Glutamatergic neuron (in vitro differentiated cells): Measurements from ENCODE around the gene PLEKHJ1. TPM values are rescaled to one million over a fixed set of nuclear protein-coding genes. Genes with fewer than 3 reads are reported as not detected.

Experiments used
- DNase-seq: peaks from one replicate; pipeline ENCODE4 v3.0.0; 2022
- H3K27ac Mint-ChIP-seq: one replicate; pipeline ENCODE4 v1.8.0; 2020; ENCODE audit warnings: mild to moderate bottlenecking, mixed read lengths, inconsistent platforms; ENCODE audit not compliant: unreplicated experiment
- H3K27me3 Mint-ChIP-seq: one replicate; pipeline ENCODE4 v1.8.0; 2020; ENCODE audit warnings: mild to moderate bottlenecking, moderate library complexity, mixed read lengths, inconsistent platforms; ENCODE audit not compliant: unreplicated experiment
- H3K36me3 Mint-ChIP-seq: one replicate; pipeline ENCODE4 v1.8.0; 2020; ENCODE audit warnings: mild to moderate bottlenecking, mixed read lengths, inconsistent platforms; ENCODE audit not compliant: unreplicated experiment
- H3K4me1 Mint-ChIP-seq: one replicate; pipeline ENCODE4 v1.8.0; 2020; ENCODE audit warnings: mild to moderate bottlenecking, low read depth, mixed read lengths, inconsistent platforms; ENCODE audit not compliant: unreplicated experiment
- H3K4me3 Mint-ChIP-seq: one replicate; pipeline ENCODE4 v1.8.0; 2020; ENCODE audit warnings: mild to moderate bottlenecking, mixed read lengths, inconsistent platforms; ENCODE audit not compliant: unreplicated experiment
- H3K9me3 Mint-ChIP-seq: one replicate; pipeline ENCODE4 v1.8.0; 2020; ENCODE audit warnings: mild to moderate bottlenecking, moderate library complexity, mixed read lengths, inconsistent platforms; ENCODE audit not compliant: unreplicated experiment
- total RNA-seq: library from RNA; stranded (reverse); fragmentation: NEBNext Ultra II Directional; extraction: Animal tissue kit (Norgen Biotek cat#: 25700); gene quantifications from one replicate; pipeline ENCODE4 v1.2.1, GENCODE V29; 2021; ENCODE audit not compliant: unreplicated experiment
- TF ChIP-seq, protein P1 (sequence below): fragments of 200-600 bp; sonication (generic); IDR thresholded peaks from one replicate; pipeline ENCODE4 v1.5.0; 2021; ENCODE audit not compliant: partially characterized antibody, unreplicated experiment

The PLEKHJ1 gene
- total RNA-seq, 1 donor from 2014 or later: 164 TPM

DNA sequence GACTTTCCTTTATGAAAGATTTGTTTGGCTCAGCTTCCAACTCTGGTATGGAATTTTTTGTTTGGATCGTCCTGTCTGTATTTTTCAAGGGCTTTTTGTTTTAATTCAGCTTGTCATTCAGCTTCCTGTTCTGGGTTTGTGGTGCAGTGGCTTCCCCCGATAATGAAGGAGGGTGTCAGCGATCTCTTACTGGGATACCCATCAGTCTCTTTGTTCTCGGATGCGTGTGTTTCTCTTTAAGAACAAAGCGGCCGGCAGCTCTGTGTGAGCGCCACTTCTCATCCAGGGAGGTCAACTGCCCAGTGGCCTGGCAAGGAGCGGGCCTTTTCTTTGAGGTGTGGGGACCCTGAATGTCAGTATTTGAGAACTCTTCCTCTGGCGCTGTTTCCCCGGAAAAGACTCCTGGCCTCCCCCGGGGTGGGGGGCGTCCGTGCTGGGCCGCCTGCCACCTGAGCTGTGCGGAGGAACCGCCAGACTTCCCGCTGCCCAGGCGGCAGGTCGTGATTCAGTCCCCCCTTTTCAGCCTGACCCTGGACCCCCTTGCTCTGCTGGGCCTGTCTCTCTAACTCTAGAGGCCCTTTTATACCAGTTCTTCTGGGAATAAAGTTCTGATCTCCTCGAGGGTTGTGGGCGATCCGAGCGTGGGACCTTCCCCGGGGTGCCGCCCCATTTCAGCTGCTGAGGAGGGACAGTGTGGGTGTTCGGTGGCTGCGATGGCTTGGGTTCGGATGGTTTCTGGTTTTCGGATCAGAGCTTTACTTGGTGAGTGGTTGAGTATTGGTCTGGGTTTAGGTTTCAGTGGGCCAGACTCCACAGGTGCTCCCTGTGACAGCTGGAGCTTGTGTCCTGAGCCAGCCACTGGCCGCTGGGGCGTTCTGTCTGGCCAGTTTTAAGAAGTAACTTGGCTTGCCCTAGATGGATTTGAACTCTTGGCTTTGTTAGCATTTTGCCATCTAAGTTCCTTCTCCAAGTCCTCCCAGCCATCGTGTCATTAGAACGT is 3.9 kb upstream of the PLEKHJ1 start:
- Mint-ChIP-seq H3K27me3 (peaks cover 14% of the 10 kb centered on the region), H3K36me3 (no peaks in the 10 kb centered on the region), H3K9me3 (peaks cover 24% of the 10 kb centered on the region), H3K4me1 (peaks cover 28% of the 10 kb centered on the region), H3K27ac (peak overlapping the region; percentile 93), H3K4me3 (peak overlapping the region; percentile 91)
- TF ChIP-seq, protein P1, sequence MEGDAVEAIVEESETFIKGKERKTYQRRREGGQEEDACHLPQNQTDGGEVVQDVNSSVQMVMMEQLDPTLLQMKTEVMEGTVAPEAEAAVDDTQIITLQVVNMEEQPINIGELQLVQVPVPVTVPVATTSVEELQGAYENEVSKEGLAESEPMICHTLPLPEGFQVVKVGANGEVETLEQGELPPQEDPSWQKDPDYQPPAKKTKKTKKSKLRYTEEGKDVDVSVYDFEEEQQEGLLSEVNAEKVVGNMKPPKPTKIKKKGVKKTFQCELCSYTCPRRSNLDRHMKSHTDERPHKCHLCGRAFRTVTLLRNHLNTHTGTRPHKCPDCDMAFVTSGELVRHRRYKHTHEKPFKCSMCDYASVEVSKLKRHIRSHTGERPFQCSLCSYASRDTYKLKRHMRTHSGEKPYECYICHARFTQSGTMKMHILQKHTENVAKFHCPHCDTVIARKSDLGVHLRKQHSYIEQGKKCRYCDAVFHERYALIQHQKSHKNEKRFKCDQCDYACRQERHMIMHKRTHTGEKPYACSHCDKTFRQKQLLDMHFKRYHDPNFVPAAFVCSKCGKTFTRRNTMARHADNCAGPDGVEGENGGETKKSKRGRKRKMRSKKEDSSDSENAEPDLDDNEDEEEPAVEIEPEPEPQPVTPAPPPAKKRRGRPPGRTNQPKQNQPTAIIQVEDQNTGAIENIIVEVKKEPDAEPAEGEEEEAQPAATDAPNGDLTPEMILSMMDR: no peak
- DNase-seq: no peak

DNA sequence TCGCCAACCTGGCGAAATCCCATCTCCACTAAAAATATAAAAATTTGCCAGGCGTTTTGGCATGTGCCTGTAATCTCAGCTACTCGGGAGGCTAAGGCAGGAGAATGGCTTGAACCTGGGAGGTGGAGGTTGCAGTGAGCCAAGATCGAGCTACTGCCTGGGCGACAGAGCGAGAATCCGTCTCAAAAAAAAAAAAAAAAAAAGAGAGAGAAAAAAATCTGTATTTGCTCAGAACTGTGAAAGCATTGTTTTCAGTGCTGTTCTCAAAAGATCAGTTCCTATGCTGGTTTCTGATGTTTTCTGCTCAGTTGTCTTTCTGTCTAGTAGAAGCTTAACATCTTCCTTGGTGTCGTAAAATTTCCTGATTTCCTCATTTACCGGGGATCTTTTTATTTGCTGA is 3.0 kb upstream of the PLEKHJ1 start:
- H3K4me3 Mint-ChIP-seq: peak overlapping the region; percentile 91

DNA sequence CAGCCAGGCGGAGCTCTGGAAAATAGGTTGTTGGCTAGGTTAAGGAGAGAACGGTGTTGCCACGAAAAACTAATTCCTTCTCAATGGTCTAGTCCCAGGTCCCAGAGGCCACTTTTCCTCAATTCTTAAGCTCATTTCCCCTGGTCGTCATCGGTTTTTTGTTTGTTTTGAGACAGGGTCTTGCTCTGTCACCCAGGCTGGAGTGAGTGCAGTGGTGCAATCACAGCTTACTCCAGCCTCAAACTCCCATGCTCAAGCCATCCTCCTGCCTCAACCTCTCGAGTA is 1.7 kb upstream of the PLEKHJ1 start:
- Mint-ChIP-seq H3K36me3 (no peaks in the 10 kb centered on the region), H3K9me3 (peaks cover 29% of the 10 kb centered on the region), H3K27me3 (peaks cover 21% of the 10 kb centered on the region), H3K4me3 (peak overlapping the region; percentile 91), H3K27ac (peak overlapping the region; percentile 89), H3K4me1 (peaks cover 32% of the 10 kb centered on the region)
- TF ChIP-seq, protein P1: no peak
- DNase-seq: no peak

More for the DNA sequence above, 3.0 kb upstream of the PLEKHJ1 start:
- peak overlapping the region; percentile 93 for H3K27ac Mint-ChIP-seq
- no peak for DNase-seq
- no peaks in the 10 kb centered on the region for H3K36me3 Mint-ChIP-seq
- H3K4me1 Mint-ChIP-seq: peaks cover 31% of the 10 kb centered on the region
- peaks cover 28% of the 10 kb centered on the region for H3K9me3 Mint-ChIP-seq
- peaks cover 21% of the 10 kb centered on the region for H3K27me3 Mint-ChIP-seq
- TF ChIP-seq, protein P1: no peak

DNA sequence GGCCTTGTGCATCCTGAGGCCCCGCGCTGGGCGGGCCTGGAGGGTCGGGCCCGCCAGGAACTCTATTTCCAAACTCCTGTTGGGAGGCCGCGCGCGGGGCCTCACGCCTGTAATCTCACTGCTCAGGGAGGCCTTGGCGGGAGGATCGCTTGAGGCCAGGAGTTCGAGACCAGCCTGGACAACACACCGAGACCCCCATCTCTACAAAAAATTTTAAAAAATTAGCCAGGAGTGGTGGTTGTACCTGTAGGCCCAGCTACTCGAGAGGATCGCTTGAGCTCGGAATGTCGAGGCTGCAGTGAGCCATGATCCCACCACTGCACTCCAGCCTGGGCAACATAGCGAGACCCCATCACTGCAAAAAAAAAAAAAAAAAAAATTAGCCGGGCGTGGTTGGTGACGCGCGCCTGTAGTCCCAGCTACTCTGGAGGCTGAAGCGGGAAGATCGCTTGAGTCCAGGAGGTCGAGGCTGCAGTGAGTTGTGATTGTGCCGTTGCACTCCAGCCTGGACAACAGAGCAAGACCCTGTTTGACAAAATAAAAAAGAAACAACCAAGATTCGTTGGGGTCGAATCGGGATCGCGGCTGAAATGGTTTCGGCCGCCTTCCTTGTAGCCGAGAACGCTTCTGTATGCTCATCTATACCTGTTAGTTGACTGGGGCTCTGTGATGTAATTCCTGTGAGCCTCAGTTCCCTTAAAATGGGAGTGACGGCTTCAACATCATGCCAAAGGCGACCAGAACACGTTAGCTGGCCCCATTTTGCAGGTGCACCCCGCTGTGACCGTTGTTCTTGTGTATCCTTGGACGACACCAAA is 1.1 kb upstream of the PLEKHJ1 start:
- H3K4me1 Mint-ChIP-seq: peaks cover 31% of the 10 kb centered on the region

More for the DNA sequence above, 1.1 kb upstream of the PLEKHJ1 start:
- Mint-ChIP-seq H3K36me3 (no peaks in the 10 kb centered on the region), H3K27ac (peak overlapping the region; percentile 89), H3K27me3 (peaks cover 18% of the 10 kb centered on the region), H3K9me3 (peaks cover 28% of the 10 kb centered on the region), H3K4me3 (peak overlapping the region; percentile 91)
- DNase-seq: no peak
- TF ChIP-seq, protein P1: no peak
